ENCODE data around the gene CSGALNACT2.
"Not testable (repeated sequence)": the region's sequence is repeated elsewhere in the genome, so short reads cannot be mapped to it uniquely, and the experiment has no call there.

CSGALNACT2 gene

GRCh38 chr10:43125274-43125845 is 12.9 kb upstream of the CSGALNACT2 start:
- DNase-seq: no peak

- no peak for DNase-seq
Observed at GRCh38 chr10:43125881-43126731, 12.1 kb upstream of the CSGALNACT2 start.

- no peak for DNase-seq
Observed at GRCh38 chr10:43126759-43127424, 11.4 kb upstream of the CSGALNACT2 start.

GRCh38 chr10:43127442-43127841 is 10.8 kb upstream of the CSGALNACT2 start:
- no peak for DNase-seq

- DNase-seq: no peak
Observed at GRCh38 chr10:43128331-43128730, 9.9 kb upstream of the CSGALNACT2 start.

- DNase-seq: no peak
Observed at GRCh38 chr10:43128958-43129706, 9.1 kb upstream of the CSGALNACT2 start.

GRCh38 chr10:43130770-43131171 is 7.5 kb upstream of the CSGALNACT2 start:
- DNase-seq: no peak

- DNase-seq: no peak
Observed at GRCh38 chr10:43131256-43131655, 7.0 kb upstream of the CSGALNACT2 start.

- DNase-seq: no peak
Observed at GRCh38 chr10:43131906-43132305, 6.3 kb upstream of the CSGALNACT2 start.

GRCh38 chr10:43132867-43133787 is 5.1 kb upstream of the CSGALNACT2 start:
- DNase-seq: no peak

- DNase-seq: no peak
Observed at GRCh38 chr10:43134126-43134905, 3.9 kb upstream of the CSGALNACT2 start.

GRCh38 chr10:43135064-43135463 is 3.2 kb upstream of the CSGALNACT2 start:
- no peak for DNase-seq

GRCh38 chr10:43135656-43136055 is 2.6 kb upstream of the CSGALNACT2 start:
- DNase-seq: no peak

GRCh38 chr10:43136432-43136831 is 1.8 kb upstream of the CSGALNACT2 start:
- DNase-seq: no peak

GRCh38 chr10:43136995-43137716 is 1.1 kb upstream of the CSGALNACT2 start:
- no peak for DNase-seq

GRCh38 chr10:43137717-43138020 is 576 bp upstream of the CSGALNACT2 start:
- no peak for DNase-seq

GRCh38 chr10:43138757-43139241 is 554 bp downstream of the CSGALNACT2 start:
- DNase-seq: no peak

- no peak for DNase-seq
Observed at GRCh38 chr10:43141421-43141820, 3.2 kb downstream of the CSGALNACT2 start.

- no peak for DNase-seq
Observed at GRCh38 chr10:43145311-43145710, 7.1 kb downstream of the CSGALNACT2 start.

- not testable (repeated sequence) for DNase-seq
Observed at GRCh38 chr10:43145936-43146335, 7.7 kb downstream of the CSGALNACT2 start.

GRCh38 chr10:43151371-43151770 is 13.1 kb downstream of the CSGALNACT2 start:
- DNase-seq: no peak

Data from NCI-H524 treated with DMSO at 0.1 percent for 48 hours (cell line).